GM18517 (cell line): ENCODE measurements around the gene MTCL3.

ENCODE experiments used
- ATAC-seq: cut with Tn5 transposase; IDR thresholded peaks from one replicate; pipeline ENCODE4 v1.9.1; 2021; ENCODE audit warnings: mild to moderate bottlenecking, moderate library complexity; ENCODE audit not compliant: unreplicated experiment

The MTCL3 gene

DNA sequence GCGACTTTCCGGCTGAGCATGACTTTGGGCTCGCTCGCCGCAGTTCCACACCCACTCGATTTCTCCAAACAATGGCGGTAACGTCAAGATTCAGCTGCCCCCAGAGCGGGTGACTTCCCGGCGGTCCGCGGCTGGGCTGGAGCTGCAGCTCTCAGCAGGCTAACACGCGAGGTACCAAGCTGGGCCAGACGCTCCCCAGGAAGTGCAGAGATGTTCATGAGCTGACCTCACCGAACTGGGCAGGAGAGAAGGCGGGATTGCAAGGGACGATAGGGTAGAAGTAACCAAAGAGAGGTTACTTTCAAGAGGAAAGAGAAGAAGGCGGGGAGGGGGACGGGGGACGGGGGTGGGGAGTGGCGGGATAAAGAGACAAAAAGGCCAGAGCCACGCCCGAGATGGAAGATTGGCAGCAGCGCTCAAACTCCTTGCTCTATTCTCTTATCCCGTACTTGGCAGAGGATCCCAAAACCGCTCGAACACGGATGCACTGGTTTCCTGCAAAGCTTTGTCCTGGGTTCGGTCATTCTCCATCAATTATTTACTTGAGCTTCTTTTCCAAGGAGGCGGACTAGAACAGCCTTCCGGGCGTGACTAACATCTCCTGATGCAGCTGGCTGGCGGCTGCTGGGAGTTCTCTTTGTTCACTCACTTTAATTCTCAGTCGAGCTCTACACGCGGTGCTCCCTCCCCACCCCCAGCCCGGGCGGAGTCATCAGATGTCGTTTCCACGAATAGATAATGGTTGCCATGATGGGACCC is at the start of gene MTCL3:
Gene MTCL3, minus strand, starts transcription at position 626 of the 759 bp plus-strand sequence.
- ATAC-seq = no peak

DNA sequence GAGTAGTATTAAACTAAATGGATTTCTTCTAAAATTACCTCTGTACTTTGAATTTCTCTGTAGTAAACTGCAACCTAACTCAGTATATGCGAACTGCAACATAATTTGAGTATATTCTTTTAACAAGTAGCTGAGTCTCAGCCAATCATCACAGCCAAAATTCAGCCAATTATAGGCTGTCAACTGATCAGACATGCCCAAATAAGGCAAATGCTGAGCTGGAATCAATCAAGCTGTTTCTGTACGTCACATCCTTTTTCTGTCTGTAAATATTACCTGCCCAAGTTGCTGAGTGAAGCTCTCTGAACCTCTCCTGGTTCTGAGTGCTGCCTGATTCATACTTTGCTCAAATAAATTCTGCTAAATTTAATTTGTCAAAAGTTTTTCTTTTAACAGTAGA is 48.3 kb upstream of the MTCL3 start:
- ATAC-seq = no peak

DNA sequence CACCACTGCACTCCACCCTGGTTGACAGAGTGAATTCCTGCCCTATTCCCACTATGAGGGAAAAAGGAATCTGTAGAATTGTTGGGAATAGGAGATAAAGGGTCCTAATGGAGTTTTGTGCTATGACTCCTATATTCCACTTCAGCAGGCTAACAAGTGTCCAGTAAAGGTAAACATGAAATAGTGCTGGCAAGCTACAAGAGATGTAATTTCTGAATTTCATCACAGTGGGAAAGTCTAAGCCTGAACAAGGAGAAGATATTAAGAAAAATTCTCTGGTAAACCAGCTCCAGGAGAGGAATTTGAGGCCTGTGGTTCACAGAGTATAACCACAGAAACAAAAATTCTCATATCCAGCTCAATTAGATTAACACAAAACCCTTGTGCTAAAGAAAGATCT is 47.5 kb upstream of the MTCL3 start:
- ATAC-seq = no peak

DNA sequence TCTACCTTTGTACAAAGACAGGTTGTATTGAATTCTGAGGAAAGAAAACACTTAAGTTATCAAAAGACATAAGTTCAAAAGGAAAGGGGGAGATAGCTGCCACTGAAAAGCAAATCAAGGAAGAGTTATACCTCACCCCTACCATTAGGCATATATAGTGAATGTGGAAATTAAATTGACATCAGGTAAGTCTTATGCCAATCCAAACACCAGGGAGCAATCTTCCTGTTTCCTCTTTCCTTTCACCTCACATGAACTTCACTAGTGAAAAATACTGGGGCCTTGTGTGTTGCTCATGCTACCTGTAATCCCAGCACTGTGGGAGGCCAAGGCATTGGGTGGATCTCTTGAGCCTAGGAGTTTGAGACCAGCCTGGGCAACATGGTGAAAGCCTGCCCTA is 47.0 kb upstream of the MTCL3 start:
- no peak for ATAC-seq

DNA sequence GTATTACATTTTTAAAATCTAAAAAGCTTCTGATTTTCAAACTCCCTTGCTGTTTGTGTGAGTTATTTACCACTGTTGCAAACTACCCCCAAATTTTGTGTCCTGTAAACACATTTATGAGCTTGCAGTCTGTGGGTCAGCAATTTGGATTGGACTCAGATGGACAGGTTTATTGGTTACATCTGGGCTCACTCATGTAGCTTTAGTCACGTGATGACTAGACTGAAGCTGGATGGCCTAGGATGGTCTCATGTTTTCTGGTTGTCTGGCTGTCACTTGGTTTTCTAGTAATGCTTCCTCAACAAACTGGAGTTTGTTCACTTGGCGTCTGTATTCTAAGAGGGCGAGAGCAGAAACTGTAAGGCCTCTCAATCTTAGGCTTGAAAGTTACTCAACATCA is 45.6 kb upstream of the MTCL3 start:
- no peak for ATAC-seq

DNA sequence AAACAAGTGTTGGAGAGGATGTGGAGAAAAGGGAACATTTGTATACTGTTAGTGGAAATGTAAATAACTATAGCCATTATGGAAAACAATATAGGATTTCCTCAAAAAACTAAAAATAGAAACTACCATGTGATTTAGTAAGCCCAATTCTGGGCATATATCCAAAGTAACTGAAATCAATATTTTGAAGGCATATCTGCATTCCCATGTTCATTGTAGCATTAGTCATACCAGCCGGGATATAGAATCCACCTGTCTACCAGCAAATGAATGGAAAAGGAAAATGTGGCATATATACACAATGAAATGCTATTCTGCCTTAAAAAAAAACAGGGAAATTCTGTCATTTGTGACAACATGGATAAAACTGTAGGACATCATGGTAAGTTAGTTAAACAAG is 42.5 kb upstream of the MTCL3 start:
- ATAC-seq = no peak

DNA sequence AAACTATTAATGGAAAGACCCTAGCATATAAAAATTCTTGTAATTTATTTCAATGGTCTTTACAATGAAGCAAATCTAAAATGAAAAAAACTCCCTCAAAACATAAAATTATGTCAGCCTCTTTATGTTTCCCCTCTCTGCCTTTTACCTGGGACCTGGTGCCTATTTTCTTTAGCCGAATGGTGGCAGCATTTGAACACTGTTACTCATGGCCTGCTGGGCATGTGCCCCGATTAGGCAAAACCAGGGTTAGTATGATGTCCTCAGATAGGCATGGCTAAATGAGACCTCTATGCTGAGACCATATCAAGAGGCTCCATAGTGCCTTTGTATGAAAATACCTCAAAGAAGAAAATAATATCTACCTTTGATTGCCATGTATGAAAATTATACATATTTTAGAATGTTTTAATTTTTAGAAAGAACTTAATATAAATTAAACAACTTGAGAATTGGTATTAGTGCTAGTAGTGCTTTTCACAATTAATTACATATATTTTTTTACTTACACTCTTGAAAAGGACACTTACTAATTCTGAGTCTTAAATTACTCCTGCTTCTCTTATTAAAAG is 35.4 kb upstream of the MTCL3 start:
- ATAC-seq = no peak

DNA sequence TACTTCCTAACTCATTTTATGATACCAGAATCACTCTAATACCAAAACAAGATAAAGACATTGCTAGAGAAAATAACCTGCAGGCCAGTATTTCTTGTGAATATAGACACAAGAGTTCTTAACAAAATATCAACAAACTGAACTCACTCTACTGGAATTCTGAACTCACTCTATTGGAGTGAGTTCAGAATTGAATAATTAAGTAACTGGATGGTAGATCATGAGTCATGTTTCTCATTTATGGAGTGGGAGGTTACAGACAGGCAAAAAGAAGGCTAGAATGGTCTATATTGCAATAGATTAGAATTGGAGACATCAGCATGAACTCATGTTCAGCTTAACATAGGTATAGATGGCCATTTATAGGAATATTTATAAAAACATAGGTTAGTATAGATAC is 31.3 kb upstream of the MTCL3 start:
- no peak for ATAC-seq

DNA sequence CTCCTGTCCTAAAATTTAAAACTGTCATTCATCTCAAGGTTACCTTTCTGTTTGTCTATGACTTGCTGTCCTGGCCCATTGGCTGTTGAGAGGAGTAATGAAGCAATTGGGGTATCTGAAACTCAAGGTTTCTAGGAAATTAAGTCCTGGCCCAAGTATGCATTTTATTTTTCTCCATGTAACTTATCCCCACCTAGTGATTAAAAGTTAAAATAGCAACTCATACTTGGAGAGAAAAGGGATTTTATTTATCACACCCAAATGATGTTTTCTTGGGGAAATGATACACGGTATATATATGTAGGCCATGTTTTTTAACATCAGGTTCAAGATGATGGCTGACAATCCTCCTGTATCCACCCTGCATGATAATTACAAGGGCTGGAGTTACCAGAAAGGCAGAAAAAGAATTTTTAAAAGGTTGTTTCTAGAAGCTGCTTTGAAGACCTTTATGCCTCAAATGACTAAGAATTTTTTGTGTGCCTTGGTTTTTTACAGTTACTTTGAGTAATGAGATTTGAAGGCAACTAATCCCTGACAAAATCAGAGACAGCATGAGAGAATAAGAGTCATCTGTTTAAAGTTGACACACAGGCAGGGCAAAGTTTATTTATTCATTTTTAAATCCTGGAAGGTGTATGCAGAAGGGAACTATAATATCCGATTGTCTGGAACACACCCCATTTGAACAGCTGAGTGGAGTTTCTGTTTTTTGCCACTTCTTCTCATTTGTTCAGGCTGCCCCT is 28.9 kb upstream of the MTCL3 start:
- no peak for ATAC-seq

DNA sequence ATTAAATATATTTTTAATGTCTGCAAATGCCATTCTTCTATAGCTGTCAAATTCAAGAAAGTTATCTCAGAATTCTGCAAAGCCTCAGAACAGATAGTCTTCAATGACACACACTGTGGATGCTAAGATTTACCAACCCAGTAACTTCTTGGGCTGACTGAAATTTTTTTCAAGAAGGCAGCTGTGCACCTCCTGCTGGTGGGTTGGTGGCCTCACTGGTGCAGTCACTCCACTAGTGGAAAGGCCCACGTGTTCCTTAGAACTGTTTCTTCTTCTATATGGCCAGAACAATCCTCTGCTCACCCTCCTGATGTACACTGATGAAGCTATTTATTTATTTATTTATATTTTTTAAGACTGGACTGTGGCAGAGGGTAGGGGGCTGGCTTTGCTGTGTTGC is 28.1 kb upstream of the MTCL3 start:
- no peak for ATAC-seq

DNA sequence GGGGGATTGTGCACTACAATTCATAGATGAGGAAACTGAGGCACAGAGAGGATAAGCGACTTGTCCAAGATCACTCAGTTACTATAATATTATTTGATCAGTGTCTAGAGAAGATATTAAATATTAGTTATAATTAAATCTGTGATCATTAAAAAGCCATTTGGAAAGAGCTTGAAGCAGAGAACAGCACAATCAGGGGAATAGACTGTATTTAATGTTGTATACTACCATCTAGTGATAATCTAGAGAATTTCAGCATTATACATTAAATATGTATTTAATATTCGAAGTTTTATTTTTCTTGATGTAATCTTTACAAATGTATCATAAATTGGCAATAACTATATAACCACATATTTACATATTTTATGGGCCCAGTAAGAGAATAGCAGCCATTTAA is 20.1 kb upstream of the MTCL3 start:
- ATAC-seq = no peak

DNA sequence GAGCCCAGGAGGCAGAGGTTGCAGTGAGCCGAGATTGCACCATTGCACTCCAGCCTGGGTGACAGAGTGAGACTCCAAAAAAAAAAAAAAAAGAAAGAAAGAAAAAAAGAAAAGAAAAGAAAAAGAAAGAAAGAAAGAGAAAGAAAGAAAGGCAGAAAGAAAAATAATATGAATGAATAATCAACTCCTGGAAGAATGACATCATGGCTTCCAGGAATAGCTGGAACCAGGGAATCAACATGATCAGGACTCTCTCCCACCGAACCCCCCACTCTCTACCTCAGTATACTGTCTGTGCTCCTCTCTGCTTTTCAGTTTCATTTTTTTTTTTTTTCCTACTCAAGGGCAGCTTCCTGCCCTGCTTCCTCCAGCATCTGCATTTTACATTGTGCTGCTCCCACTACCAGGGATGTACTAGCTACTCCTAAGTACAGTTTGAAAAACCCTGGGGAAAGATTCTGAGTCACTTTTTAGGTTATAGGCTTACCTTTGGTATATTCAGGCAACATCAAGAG is 19.7 kb upstream of the MTCL3 start:
- no peak for ATAC-seq

DNA sequence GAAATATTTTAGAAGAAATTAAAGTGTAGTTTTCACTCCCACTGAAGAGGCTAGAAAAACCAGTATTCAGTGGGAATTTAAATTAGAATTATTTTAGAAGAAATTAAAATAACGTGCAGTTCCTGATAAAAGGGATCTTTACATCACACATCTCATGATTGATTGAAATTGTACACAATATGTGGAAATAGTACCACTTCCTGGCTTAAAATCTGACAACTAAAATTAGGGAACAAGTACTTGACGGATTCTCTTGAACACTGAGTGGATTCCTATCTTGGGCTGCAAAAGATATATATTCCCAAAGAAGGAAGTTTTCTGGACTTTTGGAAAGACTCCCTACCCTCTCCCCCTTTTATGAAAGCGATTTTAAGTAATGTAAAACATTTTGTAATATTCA is 14.6 kb upstream of the MTCL3 start:
- no peak for ATAC-seq

DNA sequence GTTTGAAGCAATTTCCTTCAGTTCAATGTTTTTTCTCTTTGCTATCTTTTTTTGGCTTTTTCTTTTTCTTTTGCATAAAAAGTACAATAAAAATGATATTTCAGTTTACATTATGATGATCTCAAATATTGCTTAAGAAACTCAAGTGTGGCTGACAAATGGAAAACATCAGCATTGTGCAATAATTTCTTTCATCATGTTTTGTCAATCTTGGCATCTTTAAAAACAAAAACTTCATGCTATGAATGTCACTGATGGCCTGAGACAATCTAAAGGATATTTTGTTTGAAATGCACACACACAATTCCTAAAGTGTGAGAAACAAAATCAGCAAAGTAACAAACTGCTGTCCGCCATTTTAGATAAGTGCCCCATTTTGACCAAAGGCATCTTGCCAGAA is 13.9 kb upstream of the MTCL3 start:
- ATAC-seq = no peak

DNA sequence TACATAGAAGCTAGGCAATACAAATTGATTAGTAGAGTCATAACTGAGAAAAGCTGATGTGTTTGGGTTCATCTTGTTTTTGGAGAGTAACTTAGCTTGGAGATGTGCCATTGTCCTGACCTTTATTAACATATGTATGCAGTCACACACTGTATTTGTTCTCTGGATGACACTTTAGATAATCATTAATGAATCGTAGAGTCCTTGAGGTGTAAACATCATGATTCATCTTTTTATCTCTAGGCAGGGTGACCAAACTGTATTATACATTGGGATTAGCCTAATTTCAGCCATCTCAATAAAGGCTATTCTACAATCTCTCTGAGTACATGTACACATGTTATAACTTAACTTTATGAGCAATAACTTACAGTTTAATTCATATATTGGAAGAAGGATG is 3.6 kb upstream of the MTCL3 start:
- ATAC-seq = no peak

DNA sequence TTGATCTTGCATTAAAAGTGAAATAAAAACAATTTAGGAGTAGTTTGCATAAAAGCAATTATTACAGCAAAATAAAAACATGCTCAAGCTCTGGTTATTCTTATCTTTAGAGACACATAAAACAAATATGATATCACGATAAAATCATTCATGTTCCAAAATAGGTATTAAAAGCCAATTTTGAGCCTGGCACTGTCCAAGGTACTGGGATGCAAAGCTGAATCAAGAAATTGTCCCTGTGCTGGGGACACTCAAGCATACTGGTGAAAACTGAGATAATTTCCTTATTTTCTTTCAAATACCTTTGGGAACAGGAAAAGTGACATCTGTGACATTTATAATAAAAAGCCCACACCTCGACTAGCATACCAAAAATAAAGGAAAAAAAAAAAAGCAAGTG is 931 bp upstream of the MTCL3 start:
- no peak for ATAC-seq

DNA sequence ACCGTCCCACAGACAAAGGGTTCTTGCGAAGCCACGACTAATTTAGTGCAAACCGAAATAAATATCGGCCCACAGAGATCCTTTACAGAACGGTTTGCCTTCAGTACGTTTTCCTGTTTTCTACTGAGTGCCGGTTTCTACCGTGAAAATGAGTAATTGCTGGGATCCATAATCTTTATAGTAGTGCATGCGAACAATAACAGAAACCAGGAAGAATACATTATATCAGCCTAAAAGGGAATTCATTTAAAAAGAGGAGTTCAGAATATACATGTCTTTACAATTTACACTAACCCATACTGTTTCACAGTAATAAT is 292 bp upstream of the MTCL3 start:
- no peak for ATAC-seq

DNA sequence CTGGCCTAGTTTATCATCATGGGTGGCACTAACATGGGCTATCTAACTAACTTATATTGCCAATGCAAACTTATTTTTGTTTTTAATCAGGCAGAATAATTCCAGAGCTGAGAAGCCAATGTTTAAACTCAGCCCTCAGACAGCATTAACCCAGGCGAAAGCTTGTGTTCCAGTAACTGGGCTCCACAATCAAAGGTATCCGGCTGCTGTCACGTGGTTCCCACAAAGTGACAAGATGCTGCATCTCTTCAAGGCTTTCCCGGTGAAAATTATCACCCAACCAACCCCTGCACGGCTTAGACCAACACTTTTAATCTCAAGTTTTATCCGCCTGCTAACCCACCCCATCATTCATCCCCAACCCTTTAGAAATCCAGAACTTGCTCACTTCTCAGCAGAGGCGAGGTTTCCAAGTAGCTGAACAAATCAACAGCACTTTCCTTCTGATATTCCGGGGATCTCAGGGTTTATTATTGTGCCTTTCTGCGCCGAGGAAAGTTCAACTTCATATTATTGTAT is 885 bp downstream of the MTCL3 start:
- no peak for ATAC-seq

DNA sequence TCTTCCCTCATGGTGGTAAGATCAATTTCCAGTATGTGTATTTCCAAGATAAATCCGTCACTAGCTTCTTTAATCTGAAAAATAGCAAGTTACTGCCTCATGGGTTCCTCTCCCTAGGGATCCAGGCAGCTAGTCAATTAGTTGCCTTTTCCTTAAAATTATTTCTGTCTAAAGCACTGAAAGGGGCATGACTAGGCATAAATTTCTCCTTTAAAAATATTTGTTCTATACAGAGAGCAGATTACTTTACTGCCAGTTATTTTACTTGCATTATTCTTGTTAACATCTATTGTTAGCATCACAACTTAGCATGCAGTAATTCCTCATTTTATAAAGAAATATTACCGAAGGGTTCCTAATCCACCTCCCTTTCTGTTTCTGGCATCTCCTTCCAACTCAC is 1.4 kb downstream of the MTCL3 start:
- ATAC-seq = no peak

DNA sequence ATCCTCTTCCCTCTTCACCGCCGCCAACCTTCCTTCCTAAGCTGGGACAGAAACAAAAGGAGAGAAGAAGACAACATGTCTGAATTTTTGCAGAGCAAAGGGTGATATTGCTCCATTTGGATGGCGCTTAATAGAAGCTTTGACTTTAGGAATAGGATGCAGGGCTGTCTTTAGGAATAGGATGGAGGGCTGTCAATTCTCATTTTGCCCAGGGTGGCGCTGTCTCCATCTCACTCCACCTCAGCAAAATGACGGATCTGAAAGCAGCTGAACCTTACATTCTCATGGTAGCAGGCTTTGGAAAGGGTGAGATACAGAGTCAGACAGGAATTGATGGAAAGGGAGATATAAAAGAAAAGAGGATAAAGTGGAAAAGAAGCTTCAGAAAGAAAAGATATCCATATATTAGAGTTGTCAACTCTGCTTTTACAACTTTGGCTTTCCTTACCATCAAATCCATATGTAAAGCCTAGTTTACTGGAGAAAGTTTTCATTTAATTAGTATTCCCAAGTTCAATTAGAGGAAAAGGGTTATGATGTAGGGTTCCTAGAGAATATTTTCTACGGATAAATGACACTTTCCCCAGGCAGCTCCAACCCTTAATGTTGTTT is 2.4 kb downstream of the MTCL3 start:
- ATAC-seq = peak; percentile 62

DNA sequence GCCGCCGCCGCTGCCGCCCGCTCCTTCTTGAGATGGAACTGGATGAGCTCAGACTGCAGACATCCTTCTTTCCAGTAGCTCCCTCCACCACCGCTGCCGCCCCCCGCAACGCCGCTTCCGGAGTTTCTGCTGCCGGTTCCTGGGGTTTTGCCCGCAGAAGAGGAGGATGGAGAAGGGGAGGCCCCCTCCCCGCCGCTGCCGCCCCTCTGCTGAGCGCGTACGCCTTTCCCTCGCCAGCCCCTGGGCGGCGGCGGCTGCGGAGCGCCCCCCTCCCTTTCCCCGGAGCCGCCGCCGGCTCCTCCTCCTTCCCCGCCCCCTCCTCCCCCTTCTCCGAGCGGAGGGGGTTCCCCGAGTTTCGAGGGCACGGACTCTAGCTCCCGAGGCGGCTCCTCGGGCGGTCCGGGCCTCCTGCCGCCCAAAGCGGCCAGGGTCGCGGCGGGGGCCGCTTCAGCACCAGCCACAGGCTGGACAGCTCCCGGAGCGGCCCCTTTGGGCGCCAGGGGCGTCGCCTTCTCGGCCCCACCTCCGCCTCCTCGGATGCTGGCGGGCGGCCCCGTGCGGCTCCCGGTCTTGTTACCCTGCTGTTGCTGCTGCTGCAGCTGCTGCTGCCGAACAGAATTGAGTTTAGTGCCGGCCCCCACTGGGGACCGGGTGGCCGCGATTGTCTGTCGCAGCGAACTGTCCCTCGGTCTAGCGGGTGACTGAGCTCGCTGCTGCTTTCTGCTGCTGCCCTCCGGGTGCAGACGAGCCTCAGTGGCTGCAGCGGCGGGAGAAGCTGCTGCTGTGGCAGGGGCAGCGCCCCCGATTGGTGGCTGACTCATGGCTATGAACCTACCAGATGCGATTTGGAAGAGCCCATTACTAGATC is 3.1 kb downstream of the MTCL3 start:
- ATAC-seq = peak; percentile 75
